Measurements from ENCODE around the gene PLA2G3. TPM values are rescaled to one million over a fixed set of nuclear protein-coding genes. Genes with fewer than 3 reads are reported as not detected.

Gene PLA2G3
- total and polyA plus RNA-seq, 2 of the 8 experiments (the other 6 are each of a cell fraction or from before 2014, with no cell fraction given), result 18.1 to 25.9 TPM

DNA sequence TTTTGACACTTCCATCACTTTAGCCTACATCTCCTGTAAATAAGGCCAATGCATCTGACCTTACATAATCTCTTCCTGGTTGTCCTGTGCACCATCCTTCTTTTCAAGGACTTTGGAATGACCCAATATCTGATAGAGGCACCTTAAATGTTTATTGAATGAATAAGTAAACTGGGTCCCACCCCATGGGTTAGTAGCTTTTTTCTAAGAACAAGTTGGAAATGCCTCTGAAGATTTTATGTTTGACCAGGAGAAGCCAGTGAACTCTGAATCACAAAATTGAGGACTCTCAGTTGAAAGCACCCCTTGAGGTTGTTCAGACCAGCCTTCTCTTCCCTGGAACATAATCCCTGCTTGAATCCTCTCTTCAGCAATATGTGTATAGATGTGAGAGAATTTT, 21.1 kb upstream of the PLA2G3 start:
- Histone ChIP-seq H3K9ac (replicated peaks in 1 of 4; ENCODE audit: extremely low read depth in 1 of 4, low read depth in 3 of 4, low read length in 3 of 4) (no peak overlapping the region; a peak in 1 of 7 replicates), H3K14ac (ENCODE audit: insufficient read length) (no peak overlapping the region), H2BK5ac (ENCODE audit: low read depth, low read length) (no peak overlapping the region), H2BK15ac (ENCODE audit: low read length) (no peak overlapping the region), H2AFZ (ENCODE audit: low read length) (no peak overlapping the region), H3K36me3 (ENCODE audit: control insufficient read depth in 2 of 4, insufficient read depth in 4 of 4, low read length in 3 of 4) (no peaks in the 10 kb centered on the region), H3K23me2 (ENCODE audit: low read depth, low read length) (0 out of 2 replicates have a peak, but pooled peaks cover 2% of the 10 kb centered on the region), H3K4me3 (ENCODE audit: extremely low read depth in 1 of 4, insufficient read depth in 2 of 4, low read depth in 3 of 4, low read length in 4 of 4) (peak overlapping the region in 2 of 4 experiments; percentile 72 to 77; a peak in 2 of 8 replicates), H3K18ac (ENCODE audit: extremely low read depth, low read length) (no peak overlapping the region), H4K20me1 (replicated peaks in 1 of 2; ENCODE audit: control insufficient read depth in 1 of 2, insufficient read depth in 2 of 2, low read length in 2 of 2) (peaks cover 0 to 2% of the 10 kb centered on the region in 2 experiments), H4K8ac (ENCODE audit: extremely low read depth, insufficient read depth, low read length) (no peak overlapping the region), H3K79me2 (ENCODE audit: control insufficient read depth in 1 of 2, insufficient read depth in 2 of 2, low read length in 2 of 2) (peaks cover 5 to 17% of the 10 kb centered on the region in 2 experiments; a peak in 3 of 4 replicates), H3K27me3 (replicated peaks in 1 of 4; ENCODE audit: control insufficient read depth in 3 of 4, extremely low read depth in 1 of 4, insufficient read depth in 3 of 4, low read length in 3 of 4) (peaks cover 0 to 18% (median 6%) of the 10 kb centered on the region in 4 experiments; a peak in 5 of 7 replicates), H3K79me1 (ENCODE audit: low read depth, low read length) (no peaks in the 10 kb centered on the region; the same call in 1 of the 2 replicates), H2BK120ac (replicated peaks; ENCODE audit: low read depth, low read length) (no peak overlapping the region), H3K23ac (ENCODE audit: insufficient read length) (no peak overlapping the region), H2AK5ac (ENCODE audit: low read depth, low read length) (no peak overlapping the region), H4K91ac (replicated peaks; ENCODE audit: insufficient read length, low read length) (no peak overlapping the region), H3K4me2 (ENCODE audit: insufficient read depth in 1 of 2, low read depth in 2 of 2, low read length in 2 of 2) (peak overlapping the region; percentile 74 to 79; a peak in 2 of 4 replicates), H2BK12ac (ENCODE audit: low read depth, low read length) (no peak overlapping the region), H2BK20ac (ENCODE audit: low read length) (no peak overlapping the region), H3K4ac (replicated peaks; ENCODE audit: insufficient read length, low read depth, low read length) (no peak overlapping the region), H3K27ac (ENCODE audit: low read depth, low read length) (no peak overlapping the region), H3K4me1 (replicated peaks in 1 of 4; ENCODE audit: control insufficient read depth in 3 of 4, insufficient read depth in 4 of 4, low read length in 3 of 4) (peaks cover 0 to 8% (median 1%) of the 10 kb centered on the region in 4 experiments; a peak in 2 of 7 replicates), H3K56ac (replicated peaks; ENCODE audit: insufficient read length, low read depth, low read length) (no peak overlapping the region), H3K9me3 (ENCODE audit: insufficient read depth in 2 of 2, low read depth in 1 of 2, low read length in 1 of 2) (no peaks in the 10 kb centered on the region), H4K5ac (ENCODE audit: insufficient read length, low read depth, low read length) (no peak overlapping the region)
- no peak for FAIRE-seq
- ChIA-PET POLR2A (ENCODE audit: partially characterized antibody) (interaction anchor here (0.5 to 1.6 kb wide), 3 partner anchors 14 to 76 kb away, joined by 4 to 5 read pairs (median 4); no protein-coding TSS in a partner anchor), CTCF (ENCODE audit: partially characterized antibody) (interaction anchor here (0.6 to 2.8 kb wide), 5 partner anchors 10 to 200 kb away, joined by 3 to 12 read pairs (median 4); no protein-coding TSS in a partner anchor)
- TF ChIP-seq GTF2F1 (IDR thresholded peaks at IDR 0.05; ENCODE audit: borderline replicate concordance, low read depth, low read length), result no peak
- TF ChIP-seq BCL11A (IDR thresholded peaks at IDR 0.05; ENCODE audit: low read depth in 2 of 2, low read length in 2 of 2), result no peak
- no peak for TF ChIP-seq BRCA1 (IDR thresholded peaks at IDR 0.05; ENCODE audit: low read depth, low read length)
- TF ChIP-seq EZH2 (IDR thresholded peaks at IDR 0.05; ENCODE audit: low read depth, low read length, severe bottlenecking), result no peak
- TF ChIP-seq, protein P1, sequence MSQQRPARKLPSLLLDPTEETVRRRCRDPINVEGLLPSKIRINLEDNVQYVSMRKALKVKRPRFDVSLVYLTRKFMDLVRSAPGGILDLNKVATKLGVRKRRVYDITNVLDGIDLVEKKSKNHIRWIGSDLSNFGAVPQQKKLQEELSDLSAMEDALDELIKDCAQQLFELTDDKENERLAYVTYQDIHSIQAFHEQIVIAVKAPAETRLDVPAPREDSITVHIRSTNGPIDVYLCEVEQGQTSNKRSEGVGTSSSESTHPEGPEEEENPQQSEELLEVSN (IDR thresholded peaks at IDR 0.05), result no peak
- TF ChIP-seq JUN (IDR thresholded peaks at IDR 0.05; ENCODE audit: low read depth, low read length), result no peak
- no peak for TF ChIP-seq SRF (IDR thresholded peaks at IDR 0.05; ENCODE audit: low read depth, low read length)
- no peak for TF ChIP-seq BACH1 (IDR thresholded peaks at IDR 0.05; ENCODE audit: low read length)
- no peak for TF ChIP-seq TAF7 (optimal IDR thresholded peaks at IDR 0.05; ENCODE audit: borderline replicate concordance, low read depth, low read length)
- no peak for TF ChIP-seq CBX5 (IDR thresholded peaks at IDR 0.05; ENCODE audit: low read depth, low read length)
- DNase-seq (ENCODE audit: low read depth in 1 of 2, low spot score in 2 of 2), result no peak

All from H1 (cell line).